Stimulated activated effector memory CD8-positive, alpha-beta T cell treated with anti-CD3 and anti-CD28 coated beads, Interleukin-12 subunit alpha, Interleukin-12 subunit beta, amount 100 ng/mL, for 72 hours (primary cell): Measurements from ENCODE around the gene MIEF1.
A peak's percentile ranks its signal among the peaks of the same experiment; 100 is the strongest.

Source experiments
- ATAC-seq: fragments of 150-1000 bp; cut with Tn5 transposase; 2 replicates; pipeline ENCODE4 v1.10.0; 2021
- DNase-seq, 2 donors: peaks; one replicate each; pipeline ENCODE4 v3.0.0; 2021 to 2022; ENCODE audit warnings: low spot score in 2 of 2
- H3K27ac Mint-ChIP-seq: one replicate; pipeline ENCODE4 v1.8.0; 2022; ENCODE audit warnings: mild to moderate bottlenecking, mixed read lengths
- H3K36me3 Mint-ChIP-seq: one replicate; pipeline ENCODE4 v1.8.0; 2022; ENCODE audit warnings: mild to moderate bottlenecking, mixed read lengths
- H3K4me1 Mint-ChIP-seq: one replicate; pipeline ENCODE4 v1.8.0; 2022; ENCODE audit warnings: mixed read lengths
- H3K4me3 Mint-ChIP-seq: one replicate; pipeline ENCODE4 v1.8.0; 2022; ENCODE audit warnings: mild to moderate bottlenecking, mixed read lengths
- H3K9me3 Mint-ChIP-seq: one replicate; pipeline ENCODE4 v1.8.0; 2022; ENCODE audit warnings: mixed read lengths

MIEF1 gene

GRCh38 chr22:39478441-39478850 is 23.6 kb upstream of the MIEF1 start:
- Mint-ChIP-seq H3K4me1 (no peaks in the 10 kb centered on the region), H3K4me3 (no peak overlapping the region), H3K36me3 (no peaks in the 10 kb centered on the region), H3K27ac (no peak overlapping the region), H3K9me3 (no peaks in the 10 kb centered on the region)
- no peak for ATAC-seq
- no peak for DNase-seq

DNA sequence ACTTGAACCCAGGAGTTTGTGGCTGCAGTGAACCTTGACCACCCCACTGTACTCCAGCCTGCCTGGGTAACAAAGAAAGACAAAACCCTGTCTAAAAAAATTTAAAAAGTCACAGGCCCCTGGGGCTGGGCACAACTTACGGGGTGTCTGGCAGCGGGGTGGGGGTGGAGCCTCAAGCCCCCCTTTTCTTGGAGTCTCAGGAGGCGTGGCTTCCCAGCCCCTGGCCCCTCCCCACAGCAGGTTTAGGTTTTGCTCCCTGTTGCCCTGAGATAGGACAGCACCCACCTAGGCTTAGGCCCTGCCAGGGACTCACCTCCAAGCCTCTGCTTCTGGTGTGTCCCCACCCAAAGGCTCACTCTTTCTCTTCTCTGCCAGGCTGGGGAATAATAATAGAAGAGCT is 22.8 kb upstream of the MIEF1 start:
- Mint-ChIP-seq H3K9me3 (no peaks in the 10 kb centered on the region), H3K27ac (no peak overlapping the region), H3K4me1 (no peaks in the 10 kb centered on the region), H3K36me3 (no peaks in the 10 kb centered on the region), H3K4me3 (no peak overlapping the region)
- DNase-seq: no peak
- no peak for ATAC-seq

- Mint-ChIP-seq H3K4me1 (no peaks in the 10 kb centered on the region), H3K27ac (no peak overlapping the region)
- no peak for ATAC-seq
These were observed 21.5 kb upstream of the MIEF1 start for GRCh38 chr22:39480557-39480956.

DNA sequence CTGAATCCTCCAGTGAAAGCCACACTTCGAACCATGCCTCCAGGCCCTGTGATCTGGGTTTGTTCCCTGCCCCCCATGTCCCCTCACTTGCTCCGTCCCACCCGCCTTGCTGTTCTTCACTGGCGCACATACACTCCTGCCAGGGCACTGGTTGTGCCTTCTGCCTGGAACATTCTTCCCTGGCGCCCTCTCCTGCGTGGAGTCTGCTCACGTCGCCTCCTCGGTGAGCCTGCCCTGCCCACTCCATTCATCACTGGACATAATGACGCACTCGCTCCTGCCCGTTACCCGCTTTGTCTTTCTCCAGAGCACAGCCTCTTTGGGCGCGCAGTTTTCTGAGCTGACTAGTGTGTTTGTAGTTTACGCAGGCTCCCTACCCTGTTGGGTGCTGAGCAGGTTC is 21.0 kb upstream of the MIEF1 start:
- ATAC-seq (no peak), DNase-seq (no peak)
- Mint-ChIP-seq H3K9me3 (no peaks in the 10 kb centered on the region), H3K4me1 (no peaks in the 10 kb centered on the region), H3K36me3 (no peaks in the 10 kb centered on the region), H3K27ac (no peak overlapping the region), H3K4me3 (no peak overlapping the region)

More at GRCh38 chr22:39480557-39480956, 21.5 kb upstream of the MIEF1 start:
- DNase-seq: no peak
- no peak overlapping the region for H3K4me3 Mint-ChIP-seq
- H3K36me3 Mint-ChIP-seq: no peaks in the 10 kb centered on the region
- no peaks in the 10 kb centered on the region for H3K9me3 Mint-ChIP-seq

GRCh38 chr22:39481595-39481994 is 20.5 kb upstream of the MIEF1 start:
- Mint-ChIP-seq H3K36me3 (no peaks in the 10 kb centered on the region), H3K4me3 (no peak overlapping the region), H3K9me3 (no peaks in the 10 kb centered on the region), H3K27ac (no peak overlapping the region), H3K4me1 (no peaks in the 10 kb centered on the region)
- DNase-seq (no peak), ATAC-seq (no peak)

DNA sequence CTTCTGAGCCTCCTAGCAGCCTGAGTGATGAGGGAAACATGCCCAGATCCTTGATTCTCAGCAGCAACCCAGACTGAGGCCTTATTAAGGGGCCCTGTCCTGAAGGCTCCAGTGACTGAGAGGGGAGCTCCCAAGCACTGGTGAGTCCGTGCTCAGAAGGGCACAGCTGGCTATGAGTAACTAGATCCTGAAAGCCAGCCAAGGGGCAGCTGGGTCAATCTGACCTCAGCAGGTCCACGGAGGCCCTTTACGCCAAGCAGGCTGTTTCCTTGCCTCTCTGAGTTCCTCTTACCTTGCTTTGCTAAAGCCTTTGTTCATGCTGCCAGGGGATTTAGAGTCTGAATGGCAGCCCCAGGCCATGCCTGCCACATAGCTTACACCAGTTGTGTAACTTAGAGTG is 19.3 kb upstream of the MIEF1 start:
- Mint-ChIP-seq H3K9me3 (no peaks in the 10 kb centered on the region), H3K4me1 (no peaks in the 10 kb centered on the region), H3K4me3 (no peak overlapping the region), H3K36me3 (no peaks in the 10 kb centered on the region), H3K27ac (no peak overlapping the region)
- ATAC-seq: no peak
- no peak for DNase-seq

GRCh38 chr22:39486951-39487825 is 14.9 kb upstream of the MIEF1 start:
- no peaks in the 10 kb centered on the region for H3K36me3 Mint-ChIP-seq
- ATAC-seq: no peak
- no peak for DNase-seq
- peaks cover 8% of the 10 kb centered on the region for H3K4me1 Mint-ChIP-seq
- H3K27ac Mint-ChIP-seq: no peak overlapping the region
- no peak overlapping the region for H3K4me3 Mint-ChIP-seq
- no peaks in the 10 kb centered on the region for H3K9me3 Mint-ChIP-seq

DNA sequence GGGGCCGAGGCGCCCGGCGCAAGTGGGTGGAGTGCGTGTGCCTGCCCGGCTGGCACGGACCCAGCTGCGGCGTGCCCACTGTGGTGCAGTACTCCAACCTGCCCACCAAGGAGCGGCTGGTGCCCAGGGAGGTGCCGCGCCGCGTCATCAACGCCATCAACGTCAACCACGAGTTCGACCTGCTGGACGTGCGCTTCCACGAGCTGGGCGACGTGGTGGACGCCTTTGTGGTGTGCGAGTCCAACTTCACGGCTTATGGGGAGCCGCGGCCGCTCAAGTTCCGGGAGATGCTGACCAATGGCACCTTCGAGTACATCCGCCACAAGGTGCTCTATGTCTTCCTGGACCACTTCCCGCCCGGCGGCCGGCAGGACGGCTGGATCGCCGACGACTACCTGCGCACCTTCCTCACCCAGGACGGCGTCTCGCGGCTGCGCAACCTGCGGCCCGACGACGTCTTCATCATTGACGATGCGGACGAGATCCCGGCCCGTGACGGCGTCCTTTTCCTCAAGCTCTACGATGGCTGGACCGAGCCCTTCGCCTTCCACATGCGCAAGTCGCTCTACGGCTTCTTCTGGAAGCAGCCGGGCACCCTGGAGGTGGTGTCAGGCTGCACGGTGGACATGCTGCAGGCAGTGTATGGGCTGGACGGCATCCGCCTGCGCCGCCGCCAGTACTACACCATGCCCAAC is 14.1 kb upstream of the MIEF1 start:
- no peak for ATAC-seq
- Mint-ChIP-seq H3K4me1 (peaks cover 8% of the 10 kb centered on the region), H3K36me3 (no peaks in the 10 kb centered on the region), H3K9me3 (no peaks in the 10 kb centered on the region), H3K4me3 (no peak overlapping the region), H3K27ac (no peak overlapping the region)
- no peak for DNase-seq

GRCh38 chr22:39488563-39489083 is 13.5 kb upstream of the MIEF1 start:
- Mint-ChIP-seq H3K4me1 (peaks cover 15% of the 10 kb centered on the region), H3K36me3 (no peaks in the 10 kb centered on the region), H3K27ac (no peak overlapping the region), H3K4me3 (no peak overlapping the region), H3K9me3 (no peaks in the 10 kb centered on the region)
- ATAC-seq (no peak), DNase-seq (no peak)

GRCh38 chr22:39489094-39490068 is 12.7 kb upstream of the MIEF1 start:
- ATAC-seq (no peak), DNase-seq (no peak)
- H3K27ac Mint-ChIP-seq: no peak overlapping the region
- H3K4me1 Mint-ChIP-seq: peaks cover 15% of the 10 kb centered on the region
- no peaks in the 10 kb centered on the region for H3K36me3 Mint-ChIP-seq
- H3K4me3 Mint-ChIP-seq: peak overlapping the region; percentile 29
- no peaks in the 10 kb centered on the region for H3K9me3 Mint-ChIP-seq

DNA sequence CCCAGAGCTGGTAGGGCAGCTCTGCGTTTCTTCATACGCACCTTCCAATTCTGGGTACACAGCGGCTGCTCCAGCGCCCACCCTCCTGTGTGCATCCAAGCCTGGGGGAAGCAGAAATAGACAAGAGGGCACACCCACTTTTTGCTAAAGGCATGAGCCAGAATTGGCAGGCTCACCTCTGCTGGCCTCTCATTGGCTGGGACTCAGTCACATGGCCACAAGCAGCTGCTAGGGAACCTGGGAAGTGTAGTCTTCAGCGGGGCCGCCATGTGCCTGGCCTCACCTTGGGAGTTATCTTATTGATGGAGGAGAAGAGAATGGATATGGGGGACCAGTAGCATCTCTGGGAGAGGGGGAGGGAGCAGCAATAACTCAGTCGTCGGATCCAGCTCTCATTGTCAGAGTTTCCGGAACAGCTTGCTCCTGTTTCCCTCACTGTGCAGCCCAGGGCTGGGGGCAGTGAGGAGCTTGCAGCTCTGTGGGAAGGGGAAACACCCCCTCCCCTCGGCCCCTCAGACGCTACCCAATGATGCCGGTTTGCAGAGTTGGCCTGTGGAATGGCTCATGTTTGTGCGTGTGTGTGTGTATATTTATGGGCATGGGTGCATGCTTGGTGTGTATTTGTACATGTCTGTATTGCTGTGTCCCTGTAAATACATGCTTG is 11.8 kb upstream of the MIEF1 start:
- no peak overlapping the region for H3K27ac Mint-ChIP-seq
- peaks cover 20% of the 10 kb centered on the region for H3K4me1 Mint-ChIP-seq
- no peaks in the 10 kb centered on the region for H3K9me3 Mint-ChIP-seq
- DNase-seq (peak; percentile 42 to 86), ATAC-seq (peak; percentile 99)
- peak overlapping the region; percentile 29 for H3K4me3 Mint-ChIP-seq
- H3K36me3 Mint-ChIP-seq: no peaks in the 10 kb centered on the region

GRCh38 chr22:39490966-39491680 is 11.0 kb upstream of the MIEF1 start:
- ATAC-seq: no peak
- H3K4me3 Mint-ChIP-seq: no peak overlapping the region

DNA sequence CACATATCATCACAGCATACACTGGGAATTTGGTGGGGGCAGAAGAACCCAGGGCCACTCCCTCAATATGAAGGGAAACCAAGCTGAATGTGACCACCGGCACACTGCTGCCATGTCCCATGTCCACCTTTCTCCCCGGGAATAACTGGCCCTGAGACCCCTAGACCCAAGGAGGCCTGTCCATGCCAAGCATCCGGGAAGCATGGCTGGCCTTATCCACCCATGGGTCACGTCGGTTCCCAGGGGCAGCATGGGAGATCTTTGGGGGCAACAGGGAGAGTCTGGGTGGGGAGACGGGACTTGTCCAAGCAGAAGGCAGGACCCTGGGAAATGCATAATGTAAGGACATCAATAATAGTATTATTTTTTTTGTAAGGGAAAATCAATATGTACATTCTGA is 10.4 kb upstream of the MIEF1 start:
- DNase-seq (no peak), ATAC-seq (no peak)
- H3K36me3 Mint-ChIP-seq: no peaks in the 10 kb centered on the region
- H3K4me1 Mint-ChIP-seq: peaks cover 20% of the 10 kb centered on the region
- H3K9me3 Mint-ChIP-seq: no peaks in the 10 kb centered on the region
- no peak overlapping the region for H3K27ac Mint-ChIP-seq
- no peak overlapping the region for H3K4me3 Mint-ChIP-seq

More at GRCh38 chr22:39490966-39491680, 11.0 kb upstream of the MIEF1 start:
- H3K27ac Mint-ChIP-seq: no peak overlapping the region
- peaks cover 20% of the 10 kb centered on the region for H3K4me1 Mint-ChIP-seq
- no peak for DNase-seq
- H3K36me3 Mint-ChIP-seq: no peaks in the 10 kb centered on the region
- H3K9me3 Mint-ChIP-seq: no peaks in the 10 kb centered on the region

GRCh38 chr22:39492186-39492585 is 9.9 kb upstream of the MIEF1 start:
- H3K27ac Mint-ChIP-seq: no peak overlapping the region
- DNase-seq: no peak
- H3K9me3 Mint-ChIP-seq: no peaks in the 10 kb centered on the region
- no peaks in the 10 kb centered on the region for H3K36me3 Mint-ChIP-seq
- H3K4me1 Mint-ChIP-seq: peaks cover 20% of the 10 kb centered on the region
- H3K4me3 Mint-ChIP-seq: no peak overlapping the region
- no peak for ATAC-seq
